K562 (cell line): ENCODE results near the gene SLC9C2. TPM values are rescaled to one million over a fixed set of nuclear protein-coding genes. Genes with fewer than 3 reads are reported as not detected.

Source experiments
- ARID2 ChIP-seq: fragments of 450-650 bp; IDR thresholded peaks from 2 replicates; pipeline ENCODE4 v1.6.1; 2017; ENCODE audit warnings: antibody characterized with exemption, mild to moderate bottlenecking
- DNMT1 ChIP-seq: fragments of 450-650 bp; IDR thresholded peaks from 2 replicates; pipeline ENCODE4 v1.6.1; 2016; ENCODE audit warnings: antibody characterized with exemption, mild to moderate bottlenecking
- E2F5 ChIP-seq: sonication (generic); formaldehyde crosslinking; IDR thresholded peaks from 2 replicates; pipeline ENCODE4 v1.8.0; 2022; ENCODE audit warnings: mild to moderate bottlenecking, missing genetic modification reagents
- ESRRA ChIP-seq: fragments of 450-650 bp; IDR thresholded peaks from 2 replicates; pipeline ENCODE4 v1.6.1; 2014; ENCODE audit warnings: low read depth, mild to moderate bottlenecking, moderate library complexity, borderline replicate concordance
- JUN ChIP-seq, 2 experiments: sonication (generic) in 1 of 2; formaldehyde crosslinking in 1 of 2; IDR thresholded peaks; 2 replicates each; pipeline versions ENCODE4 v1.6.1 to v1.8.0; 2012 to 2022; ENCODE audit warnings: borderline replicate concordance in 2 of 2, mild to moderate bottlenecking in 2 of 2, improper control_type of control experiment in 1 of 2, low read depth in 1 of 2, low read length in 1 of 2, missing genetic modification reagents in 1 of 2
- MYC ChIP-seq, 2 experiments: fragments of 250-450 bp in 1 of 2; sonication (Bioruptor Pico) in 1 of 2; IDR thresholded peaks; 2 replicates each; pipeline versions ENCODE4 v1.5.1 to v1.6.1; 2012 to 2021; ENCODE audit warnings: low read depth in 2 of 2, borderline replicate concordance in 1 of 2, improper control_type of control experiment in 1 of 2, low read length in 1 of 2, mild to moderate bottlenecking in 1 of 2, moderate library complexity in 1 of 2
- MYNN ChIP-seq, 2 experiments: sonication (generic); formaldehyde crosslinking in 1 of 2; IDR thresholded peaks; 2 replicates each; pipeline versions ENCODE4 v1.5.0 to v1.6.1; 2016 to 2020; ENCODE audit warnings: antibody characterized with exemption in 1 of 2, missing genetic modification reagents in 1 of 2
- NEUROD1 ChIP-seq: fragments of 150-350 bp; IDR thresholded peaks from 2 replicates; pipeline ENCODE4 v1.6.1; 2014; ENCODE audit warnings: borderline replicate concordance, low read length, low read depth; ENCODE audit not compliant: partially characterized antibody
- NFIC ChIP-seq: fragments of 450-650 bp; IDR thresholded peaks from 2 replicates; pipeline ENCODE4 v1.6.1; 2017; ENCODE audit warnings: mild to moderate bottlenecking, inconsistent platforms
- PCBP1 ChIP-seq: fragments of 200-400 bp; formaldehyde crosslinking; IDR thresholded peaks from 2 replicates; pipeline ENCODE4 v1.6.1; 2018; ENCODE audit warnings: mild to moderate bottlenecking, low read depth, low read length; ENCODE audit not compliant: poor library complexity, severe bottlenecking
- POLR3G ChIP-seq: IDR thresholded peaks from 2 replicates; pipeline ENCODE4 v1.6.1; 2011; ENCODE audit not compliant: insufficient read length, insufficient replicate concordance; ENCODE audit errors: extremely low read depth
- SMARCE1 ChIP-seq: fragments of 450-650 bp; IDR thresholded peaks from 2 replicates; pipeline ENCODE4 v1.7.1; 2016; ENCODE audit warnings: mild to moderate bottlenecking
- THRAP3 ChIP-seq: fragments of 450-650 bp; IDR thresholded peaks from 2 replicates; pipeline ENCODE4 v1.6.1; 2016; ENCODE audit warnings: mild to moderate bottlenecking, inconsistent platforms, borderline replicate concordance
- TOE1 ChIP-seq, 2 experiments: fragments of 450-650 bp in 1 of 2; sonication (generic) in 1 of 2; formaldehyde crosslinking in 1 of 2; IDR thresholded peaks; 2 replicates each; pipeline versions ENCODE4 v1.7.1 to v1.8.0; 2016 to 2022; ENCODE audit warnings: borderline replicate concordance in 2 of 2, mild to moderate bottlenecking in 2 of 2, antibody characterized with exemption in 1 of 2, inconsistent platforms in 1 of 2, low read depth in 1 of 2, missing genetic modification reagents in 1 of 2, moderate library complexity in 1 of 2
- ZNF146 ChIP-seq: IDR thresholded peaks from one replicate; pipeline ENCODE4 v1.6.1; 2018; ENCODE audit warnings: missing compliant biosample characterization; ENCODE audit not compliant: unreplicated experiment
- ZNF609 ChIP-seq: sonication (generic); formaldehyde crosslinking; IDR thresholded peaks from 2 replicates; pipeline ENCODE4 v1.8.1; 2023; ENCODE audit warnings: missing genetic modification reagents, mild to moderate bottlenecking, borderline replicate concordance
- ZNF655 ChIP-seq: fragments of 250-450 bp; sonication (Bioruptor Pico); IDR thresholded peaks from 2 replicates; pipeline ENCODE4 v1.5.0; 2021
- ZSCAN29 ChIP-seq: fragments of 450-650 bp; IDR thresholded peaks from 2 replicates; pipeline ENCODE4 v1.6.1; 2017
- polyA plus RNA-seq, 8 experiments: library from polyadenylated mRNA; depleted of rRNA in 4 of 8; stranded (reverse) in 5 of 8; unstranded in 3 of 8; fragments of >200 nt; fragmentation: Nextera tagmentation in 2 of 8; fragmentation: Illumina TruSeq in 1 of 8; extraction: Ambion mirVana in 2 of 8; extraction: Trizol in 1 of 8; gene quantifications; 2 replicates each; pipeline versions ENCODE4 v1.2.1 to v1.2.3, GENCODE V29; 2011 to 2014; ENCODE audit warnings: inconsistent platforms in 1 of 8, missing spikeins in 1 of 8
- total RNA-seq, 7 experiments: library from RNA; depleted of rRNA in 6 of 7; stranded (reverse); fragments of >200 nt in 6 of 7; fragmentation: Illumina TruSeq in 2 of 7; extraction: Trizol in 2 of 7; gene quantifications; 2 replicates each; pipeline versions ENCODE4 v1.2.1 to v1.2.3, GENCODE V29; 2011 to 2021; ENCODE audit warnings: low replicate concordance in 1 of 7

The SLC9C2 gene
- total and polyA plus RNA-seq, 9 of the 15 experiments (the other 6 are each of a cell fraction or from before 2014, with no cell fraction given) = 0.11 to 0.22 (median 0.15) TPM; not detected in 5

- TF ChIP-seq ZNF655 (CRISPR knock-in tag) (no peak), MYC (IDR thresholded peaks at IDR 0.05; ENCODE audit: low read depth, low read length) (peak; percentile 62; the same call in 1 of the 2 replicates), MYC (CRISPR knock-in tag; IDR thresholded peaks at IDR 0.05; ENCODE audit: borderline replicate concordance, low read depth) (no peak), ZNF146 (CRISPR knock-in tag) (no peak), ZNF609 (CRISPR knock-in tag) (peak; percentile 95; the same call in 1 of the 2 replicates), DNMT1 (no peak), POLR3G (no peak), ESRRA (no peak), PCBP1 (peak; percentile 88), ZSCAN29 (peak; percentile 76; the same call in 1 of the 2 replicates), JUN (IDR thresholded peaks at IDR 0.05; ENCODE audit: borderline replicate concordance, low read depth, low read length) (no peak), JUN (CRISPR knock-in tag; IDR thresholded peaks at IDR 0.05; ENCODE audit: borderline replicate concordance) (peak; percentile 70; the same call in 1 of the 2 replicates), E2F5 (CRISPR knock-in tag) (peak; percentile 94), NEUROD1 (no peak), NFIC (peak; percentile 42), THRAP3 (no peak), TOE1 (IDR thresholded peaks at IDR 0.05; ENCODE audit: borderline replicate concordance) (no peak), TOE1 (CRISPR knock-in tag; IDR thresholded peaks at IDR 0.05; ENCODE audit: borderline replicate concordance, low read depth) (no peak), MYNN (IDR thresholded peaks at IDR 0.05) (no peak), MYNN (CRISPR knock-in tag; IDR thresholded peaks at IDR 0.05) (no peak), SMARCE1 (peak; percentile 40), ARID2 (peak; percentile 50; the same call in 1 of the 2 replicates)
These were observed 125.4 kb downstream of the SLC9C2 start, which contains the start of gene PRDX6 (continued) for GRCh38 chr1:173477286-173478093.
